Neural cell (in vitro differentiated cells): ENCODE data around the gene RPSA. TPM values are rescaled to one million over a fixed set of nuclear protein-coding genes. Genes with fewer than 3 reads are reported as not detected.

Source experiments
- H2AFZ ChIP-seq: fragments of 200-600, 300-800 bp; sonication (generic), shearing (Covaris generic); 2 replicates; pipeline ENCODE4 v1.6.0; 2014; ENCODE audit warnings: low read depth, mild to moderate bottlenecking, antibody characterized with exemption, low read length, moderate library complexity
- H3F3A ChIP-seq: fragments of 200-600 bp; shearing (Covaris generic); 2 replicates; pipeline ENCODE4 v1.6.1; 2016; ENCODE audit warnings: mild to moderate bottlenecking, moderate library complexity, mixed read lengths, antibody characterized with exemption, low read length; ENCODE audit not compliant: insufficient read depth, poor library complexity, severe bottlenecking
- H3K27ac ChIP-seq: fragments of 200-600, 300-800 bp; sonication (generic), shearing (Covaris generic); 2 replicates; pipeline ENCODE4 v1.5.1; 2014; ENCODE audit warnings: mild to moderate bottlenecking, low read length, moderate library complexity
- H3K27me3 ChIP-seq: fragments of 300-800, 200-600 bp; sonication (generic), shearing (Covaris generic); 2 replicates; pipeline ENCODE4 v1.6.0; 2014; ENCODE audit warnings: mild to moderate bottlenecking, low read depth, low read length, moderate library complexity; ENCODE audit not compliant: insufficient read depth
- H3K36me3 ChIP-seq: fragments of 300-800, 200-600 bp; sonication (generic), shearing (Covaris generic); 2 replicates; pipeline ENCODE4 v1.5.1; 2014; ENCODE audit warnings: mild to moderate bottlenecking, antibody characterized with exemption, low read length, moderate library complexity; ENCODE audit not compliant: insufficient read depth
- H3K4me2 ChIP-seq: fragments of 300-800, 200-600 bp; sonication (generic), shearing (Covaris generic); 2 replicates; pipeline ENCODE4 v1.6.0; 2014; ENCODE audit warnings: mild to moderate bottlenecking, low read length
- H3K4me3 ChIP-seq: fragments of 300-800, 200-600 bp; sonication (generic), shearing (Covaris generic); 2 replicates; pipeline ENCODE4 v1.5.1; 2014; ENCODE audit warnings: mild to moderate bottlenecking, low read length, moderate library complexity
- H3K79me2 ChIP-seq: fragments of 200-600 bp; shearing (Covaris generic); replicated peaks from 2 replicates; pipeline ENCODE4 v1.6.0; 2014; ENCODE audit warnings: mild to moderate bottlenecking, low read length, moderate library complexity; ENCODE audit not compliant: insufficient read depth
- H3K9ac ChIP-seq: fragments of 300-800, 200-600 bp; sonication (generic), shearing (Covaris generic); 2 replicates; pipeline ENCODE4 v1.6.1; 2016; ENCODE audit warnings: mild to moderate bottlenecking, low read length, mixed read lengths
- H3K9me2 ChIP-seq: fragments of 200-600 bp; shearing (Covaris generic); 2 replicates; pipeline ENCODE4 v1.6.1; 2016; ENCODE audit warnings: mild to moderate bottlenecking, low read length, mixed read lengths; ENCODE audit not compliant: insufficient read depth
- H3K9me3 ChIP-seq: fragments of 200-600, 300-800 bp; sonication (generic), shearing (Covaris generic); 2 replicates; pipeline ENCODE4 v1.6.1; 2016; ENCODE audit warnings: mild to moderate bottlenecking, mixed run types, low read length, moderate library complexity, mixed read lengths
- H4K20me1 ChIP-seq: fragments of 200-600 bp; shearing (Covaris generic); 2 replicates; pipeline ENCODE4 v1.6.1; 2016; ENCODE audit warnings: mild to moderate bottlenecking, mixed run types; ENCODE audit not compliant: insufficient read depth
- CTCF ChIP-seq: fragments of 450-650 bp; IDR thresholded peaks from 2 replicates; pipeline ENCODE4 v1.5.1; 2014; ENCODE audit warnings: antibody characterized with exemption, mild to moderate bottlenecking, moderate library complexity; ENCODE audit not compliant: poor library complexity, severe bottlenecking
- EP300 ChIP-seq: fragments of 450-650 bp; conservative IDR thresholded peaks from 2 replicates; pipeline ENCODE4 v1.6.1; 2014; ENCODE audit warnings: antibody characterized with exemption, mild to moderate bottlenecking, moderate library complexity; ENCODE audit not compliant: poor library complexity, severe bottlenecking
- EZH2 ChIP-seq: fragments of 200-600, 300-800 bp; shearing (Covaris generic), sonication (generic); IDR thresholded peaks from 2 replicates; pipeline ENCODE4 v1.6.1; 2014; ENCODE audit warnings: antibody characterized with exemption, low read length, borderline replicate concordance, mild to moderate bottlenecking; ENCODE audit not compliant: insufficient read depth, poor library complexity, severe bottlenecking
- MXI1 ChIP-seq: fragments of 450-650 bp; conservative IDR thresholded peaks from 2 replicates; pipeline ENCODE4 v1.6.1; 2014; ENCODE audit warnings: antibody characterized with exemption, mild to moderate bottlenecking; ENCODE audit not compliant: poor library complexity, severe bottlenecking
- POLR2AphosphoS5 ChIP-seq: IDR thresholded peaks from 2 replicates; pipeline ENCODE4 v1.6.1; 2012
- RAD21 ChIP-seq: fragments of 450-650 bp; conservative IDR thresholded peaks from 2 replicates; pipeline ENCODE4 v1.6.1; 2014; ENCODE audit warnings: antibody characterized with exemption, mild to moderate bottlenecking, moderate library complexity
- SMC3 ChIP-seq: fragments of 450-650 bp; conservative IDR thresholded peaks from 2 replicates; pipeline ENCODE4 v1.6.1; 2014; ENCODE audit warnings: antibody characterized with exemption, mild to moderate bottlenecking, moderate library complexity; ENCODE audit not compliant: poor library complexity
- TAF1 ChIP-seq: IDR thresholded peaks from 2 replicates; pipeline ENCODE4 v1.6.1; 2012; ENCODE audit warnings: low read depth
- polyA plus RNA-seq: library from polyadenylated mRNA; depleted of rRNA; stranded (reverse); fragments of >200 nt; gene quantifications from 2 replicates; pipeline ENCODE4 v1.2.3, GENCODE V29; 2014
- TF ChIP-seq, protein P1 (sequence below): IDR thresholded peaks from 2 replicates; pipeline ENCODE4 v1.6.1; 2012; ENCODE audit warnings: borderline replicate concordance

RPSA gene
- polyA plus RNA-seq, 1 donor from 2014 or later: 1,629 TPM

- Histone ChIP-seq H3K36me3 (no peaks in the 10 kb centered on the region), H3F3A (no peaks in the 10 kb centered on the region), H3K27me3 (no peaks in the 10 kb centered on the region), H2AFZ (no peak overlapping the region), H3K9ac (no peak overlapping the region), H3K9me2 (no peaks in the 10 kb centered on the region), H3K27ac (no peak overlapping the region), H3K4me3 (no peak overlapping the region), H4K20me1 (no peaks in the 10 kb centered on the region), H3K9me3 (no peaks in the 10 kb centered on the region), H3K79me2 (no peaks in the 10 kb centered on the region), H3K4me2 (no peak overlapping the region)
- TF ChIP-seq, protein P1, sequence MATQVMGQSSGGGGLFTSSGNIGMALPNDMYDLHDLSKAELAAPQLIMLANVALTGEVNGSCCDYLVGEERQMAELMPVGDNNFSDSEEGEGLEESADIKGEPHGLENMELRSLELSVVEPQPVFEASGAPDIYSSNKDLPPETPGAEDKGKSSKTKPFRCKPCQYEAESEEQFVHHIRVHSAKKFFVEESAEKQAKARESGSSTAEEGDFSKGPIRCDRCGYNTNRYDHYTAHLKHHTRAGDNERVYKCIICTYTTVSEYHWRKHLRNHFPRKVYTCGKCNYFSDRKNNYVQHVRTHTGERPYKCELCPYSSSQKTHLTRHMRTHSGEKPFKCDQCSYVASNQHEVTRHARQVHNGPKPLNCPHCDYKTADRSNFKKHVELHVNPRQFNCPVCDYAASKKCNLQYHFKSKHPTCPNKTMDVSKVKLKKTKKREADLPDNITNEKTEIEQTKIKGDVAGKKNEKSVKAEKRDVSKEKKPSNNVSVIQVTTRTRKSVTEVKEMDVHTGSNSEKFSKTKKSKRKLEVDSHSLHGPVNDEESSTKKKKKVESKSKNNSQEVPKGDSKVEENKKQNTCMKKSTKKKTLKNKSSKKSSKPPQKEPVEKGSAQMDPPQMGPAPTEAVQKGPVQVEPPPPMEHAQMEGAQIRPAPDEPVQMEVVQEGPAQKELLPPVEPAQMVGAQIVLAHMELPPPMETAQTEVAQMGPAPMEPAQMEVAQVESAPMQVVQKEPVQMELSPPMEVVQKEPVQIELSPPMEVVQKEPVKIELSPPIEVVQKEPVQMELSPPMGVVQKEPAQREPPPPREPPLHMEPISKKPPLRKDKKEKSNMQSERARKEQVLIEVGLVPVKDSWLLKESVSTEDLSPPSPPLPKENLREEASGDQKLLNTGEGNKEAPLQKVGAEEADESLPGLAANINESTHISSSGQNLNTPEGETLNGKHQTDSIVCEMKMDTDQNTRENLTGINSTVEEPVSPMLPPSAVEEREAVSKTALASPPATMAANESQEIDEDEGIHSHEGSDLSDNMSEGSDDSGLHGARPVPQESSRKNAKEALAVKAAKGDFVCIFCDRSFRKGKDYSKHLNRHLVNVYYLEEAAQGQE: no peak
- TF ChIP-seq CTCF (no peak), SMC3 (no peak)
These were observed 17.0 kb downstream of the RPSA start for GRCh38 chr3:39423436-39423970.

DNA sequence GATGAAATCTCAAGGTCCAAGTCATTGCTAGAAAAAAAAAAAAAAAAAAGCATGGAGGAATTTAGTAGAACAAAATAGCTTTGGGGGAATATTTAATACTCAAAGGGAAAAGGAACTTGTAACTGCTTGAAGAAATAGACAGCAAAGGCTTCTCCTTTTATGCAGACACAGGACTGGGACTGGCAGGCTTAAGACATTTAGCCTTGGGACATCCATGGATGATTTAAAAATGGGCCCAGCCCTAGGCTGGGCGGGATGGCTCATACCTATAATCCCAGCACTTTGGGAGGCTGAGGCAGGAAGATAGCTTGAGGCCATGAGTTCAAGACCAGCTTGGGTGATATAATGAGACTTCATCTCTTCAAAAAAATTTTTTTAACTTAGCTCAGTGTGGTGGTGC, 19.8 kb downstream of the RPSA start:
- Histone ChIP-seq H4K20me1 (no peaks in the 10 kb centered on the region), H3F3A (no peaks in the 10 kb centered on the region), H3K9ac (no peak overlapping the region), H3K79me2 (no peaks in the 10 kb centered on the region), H3K27me3 (no peaks in the 10 kb centered on the region), H3K36me3 (no peaks in the 10 kb centered on the region), H3K9me2 (no peaks in the 10 kb centered on the region), H3K4me3 (no peak overlapping the region), H3K4me2 (no peak overlapping the region), H3K27ac (no peak overlapping the region), H2AFZ (no peak overlapping the region), H3K9me3 (no peaks in the 10 kb centered on the region)
- TF ChIP-seq POLR2AphosphoS5: no peak
- no peak for TF ChIP-seq EP300
- TF ChIP-seq TAF1: no peak
- TF ChIP-seq RAD21: no peak
- TF ChIP-seq EZH2: no peak
- TF ChIP-seq, protein P1: no peak
- no peak for TF ChIP-seq SMC3
- no peak for TF ChIP-seq CTCF
- TF ChIP-seq MXI1: no peak
